Activated CD8-positive, alpha-beta memory T cell treated with anti-CD3 and anti-CD28 coated beads, Interleukin-2, amount 50 U/mL, for 48 hours (primary cell): ENCODE data around the gene SDS.

Experiments
- DNase-seq: peaks from one replicate; pipeline ENCODE4 v3.0.0-alpha.2; 2020

SDS gene

GRCh38 chr12:113424915-113425823, 21.5 kb upstream of the SDS start:
- peak; percentile 85 for DNase-seq

DNA sequence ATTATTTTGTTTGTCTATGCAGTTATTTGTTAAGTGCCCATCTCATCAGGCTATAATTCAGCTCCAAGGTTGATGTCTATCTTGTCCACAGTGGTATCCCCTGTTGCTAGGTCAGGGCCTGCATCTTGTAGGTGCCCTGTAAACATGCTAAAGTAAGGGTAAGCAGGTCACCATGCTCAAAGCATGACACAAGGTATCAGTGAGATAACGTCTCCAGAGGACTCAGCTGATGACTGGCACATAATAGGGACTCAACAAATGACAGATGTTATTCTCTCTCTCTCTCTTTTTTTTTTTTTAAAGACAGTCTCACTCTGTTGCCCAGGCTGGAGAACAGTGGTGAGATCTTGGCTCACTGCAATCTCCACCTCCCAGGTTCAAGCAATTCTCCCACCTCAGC, 20.8 kb upstream of the SDS start:
- DNase-seq: no peak

DNA sequence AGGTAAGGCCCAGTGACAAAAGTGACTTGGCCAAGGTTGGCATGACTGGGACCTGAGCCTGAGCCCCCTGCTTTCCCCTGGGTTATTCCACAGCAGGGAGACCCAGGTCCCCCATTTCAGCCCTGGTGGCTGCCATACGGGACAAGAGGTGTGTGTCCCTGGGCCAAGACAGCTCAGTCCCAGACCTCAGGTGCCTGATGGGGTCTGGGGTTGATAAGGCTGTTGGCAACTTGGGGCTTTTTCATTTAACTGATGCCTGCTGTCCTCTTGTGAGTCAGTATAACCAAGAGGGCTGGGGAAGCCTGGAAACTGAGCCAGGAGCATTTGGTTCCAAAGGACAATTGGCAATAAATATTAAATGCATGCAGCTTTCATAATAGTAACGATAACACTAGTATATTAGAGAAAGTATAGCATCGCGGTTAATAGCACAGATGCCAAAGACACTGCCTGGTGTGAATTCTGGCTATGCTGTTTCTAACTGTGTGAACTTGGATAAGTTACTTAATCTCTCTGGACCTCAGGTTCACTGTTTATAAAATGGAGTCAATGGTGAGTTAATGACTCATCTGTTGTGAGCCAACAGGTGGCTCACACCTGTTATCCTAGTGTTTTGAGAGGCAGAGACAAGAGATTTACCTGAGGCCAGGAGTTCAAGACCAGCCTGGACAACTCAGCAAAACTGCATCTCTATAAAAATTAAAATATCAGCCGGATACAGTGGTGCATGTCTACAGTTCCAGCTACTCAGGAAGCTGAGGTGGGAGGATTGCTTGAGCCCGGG, 19.4 kb upstream of the SDS start:
- no peak for DNase-seq

GRCh38 chr12:113422030-113422885, 18.6 kb upstream of the SDS start, which contains the start of gene SDSL:
TSS of gene SDSL (plus strand) at chr12:113422380. CDS start at chr12:113427983, 5,603 bp downstream.
- DNase-seq: peak; percentile 63

GRCh38 chr12:113420996-113421595, 17.4 kb upstream of the SDS start:
- no peak for DNase-seq

DNA sequence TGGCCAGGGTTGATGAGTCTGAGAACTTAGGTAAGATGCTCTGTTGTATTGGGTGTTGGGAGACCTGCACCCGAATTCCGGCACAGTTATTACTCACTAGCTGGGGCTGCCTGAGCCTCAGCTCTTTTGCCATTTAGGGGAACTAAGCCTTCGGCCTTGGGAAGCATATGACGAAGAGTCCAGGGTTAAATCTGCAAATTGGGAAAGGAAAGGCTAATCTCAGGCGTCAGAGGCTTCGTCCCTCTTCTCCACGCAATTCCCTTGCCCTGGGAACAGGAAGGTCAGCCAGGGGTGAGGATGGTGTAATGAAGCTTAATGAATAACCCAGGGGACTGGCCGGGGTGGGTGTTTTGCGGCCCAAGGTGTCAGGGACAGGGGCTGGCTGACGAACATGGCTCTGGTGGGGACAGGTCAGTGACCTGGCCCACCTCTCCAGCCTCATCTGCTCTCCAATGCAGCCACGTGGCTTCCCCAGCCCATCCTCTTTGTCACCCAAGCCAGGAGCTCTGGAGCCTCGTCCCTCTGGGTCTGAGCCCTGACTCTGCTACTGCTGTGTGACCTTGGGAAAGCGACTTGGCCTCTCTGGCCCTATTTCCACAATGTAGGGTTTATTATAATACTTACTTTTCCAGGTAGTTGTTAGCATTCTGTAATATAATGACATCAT, 14.7 kb upstream of the SDS start:
- DNase-seq: no peak

GRCh38 chr12:113416091-113416754, 12.5 kb upstream of the SDS start:
- DNase-seq: no peak

DNA sequence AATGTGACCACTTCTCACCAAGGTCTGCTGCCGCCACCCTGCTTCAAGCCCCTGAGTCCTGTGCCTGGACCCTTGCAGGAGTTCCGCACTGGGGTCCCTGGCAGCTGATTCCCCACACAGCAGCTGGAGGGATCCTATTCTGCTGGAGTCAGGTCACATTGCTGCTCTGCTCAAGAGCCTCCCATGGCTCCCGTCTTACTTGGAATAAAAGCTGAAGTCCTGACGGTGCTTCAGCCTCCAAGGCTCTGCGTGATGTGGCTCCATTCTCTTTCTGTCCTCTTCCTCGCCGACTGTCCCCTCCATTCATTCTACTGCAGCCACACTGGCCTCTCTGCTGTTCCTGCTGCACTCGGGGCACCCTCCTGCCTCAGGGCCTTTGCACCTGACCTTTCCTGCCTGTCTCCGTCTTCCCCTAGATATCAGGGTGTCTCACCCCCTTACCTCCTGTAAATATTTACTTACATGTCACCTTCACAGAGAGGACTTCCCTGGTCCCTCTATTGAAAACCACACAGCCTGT, 10.9 kb upstream of the SDS start:
- DNase-seq: no peak

- no peak for DNase-seq
Measured at GRCh38 chr12:113413488-113413939, 9.8 kb upstream of the SDS start.

DNA sequence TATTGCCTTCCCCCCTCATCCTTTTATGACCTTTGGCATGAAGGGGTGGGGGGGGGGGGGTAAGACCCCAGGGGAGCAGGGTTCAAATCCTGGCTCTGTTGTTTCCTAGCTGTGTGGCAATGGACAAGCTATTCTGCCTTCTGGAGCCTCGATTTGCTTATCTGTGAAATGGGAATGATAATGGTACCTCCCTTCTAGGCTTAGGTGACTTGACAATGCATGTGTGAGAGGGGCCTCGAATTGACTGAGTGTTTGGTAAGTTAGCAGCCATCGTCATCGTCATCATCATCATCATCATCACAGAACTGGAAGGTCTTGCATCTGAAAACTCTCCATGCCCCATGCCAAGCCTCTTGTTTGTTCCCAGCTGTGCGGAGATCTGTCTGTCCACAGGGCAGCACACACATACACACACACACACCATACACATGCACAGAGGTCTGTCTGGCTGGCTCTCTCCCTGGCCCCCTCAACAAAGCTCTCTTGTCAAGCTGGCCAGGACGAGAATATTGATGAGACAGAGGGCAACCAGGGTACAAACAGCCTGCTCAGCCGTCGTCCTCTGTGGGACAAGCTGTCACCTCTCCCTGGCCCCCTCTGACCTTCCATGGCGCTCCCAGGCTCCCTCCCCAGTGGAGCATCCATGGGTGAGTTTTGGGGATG, 5.9 kb upstream of the SDS start:
- DNase-seq: no peak

GRCh38 chr12:113408756-113409298, 5.1 kb upstream of the SDS start:
- no peak for DNase-seq

DNA sequence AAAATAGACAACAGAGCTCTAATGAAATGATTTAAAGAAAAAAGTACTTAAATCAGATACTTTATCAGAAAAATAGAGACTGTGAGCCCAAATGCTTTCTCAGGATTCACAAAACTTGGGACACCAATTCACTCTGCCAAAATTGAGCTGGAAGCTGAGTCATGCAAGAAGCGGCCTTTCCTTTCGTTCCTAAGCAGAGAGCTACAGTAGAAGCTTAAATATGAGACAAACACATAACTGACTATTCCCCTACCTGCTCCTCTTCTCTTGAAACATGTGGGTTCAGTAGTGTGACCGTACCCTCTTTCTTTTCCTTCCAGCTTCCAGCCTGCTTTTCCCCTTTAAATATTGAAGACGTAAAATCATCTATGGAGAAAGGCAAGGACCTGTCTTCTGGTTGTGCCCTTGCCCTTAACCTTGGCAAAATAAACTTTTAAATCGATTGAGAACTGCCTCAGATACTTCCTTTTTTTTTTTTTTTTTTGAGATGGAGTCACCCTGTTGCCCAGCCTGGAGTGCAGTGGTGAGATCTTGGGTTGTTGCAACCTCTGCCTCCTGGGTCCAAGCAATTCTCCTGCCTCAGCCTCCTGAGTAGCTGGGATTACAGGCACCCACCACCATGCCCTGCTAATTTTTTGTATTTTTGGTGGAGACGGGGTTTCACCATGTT, 4.4 kb upstream of the SDS start:
- no peak for DNase-seq

DNA sequence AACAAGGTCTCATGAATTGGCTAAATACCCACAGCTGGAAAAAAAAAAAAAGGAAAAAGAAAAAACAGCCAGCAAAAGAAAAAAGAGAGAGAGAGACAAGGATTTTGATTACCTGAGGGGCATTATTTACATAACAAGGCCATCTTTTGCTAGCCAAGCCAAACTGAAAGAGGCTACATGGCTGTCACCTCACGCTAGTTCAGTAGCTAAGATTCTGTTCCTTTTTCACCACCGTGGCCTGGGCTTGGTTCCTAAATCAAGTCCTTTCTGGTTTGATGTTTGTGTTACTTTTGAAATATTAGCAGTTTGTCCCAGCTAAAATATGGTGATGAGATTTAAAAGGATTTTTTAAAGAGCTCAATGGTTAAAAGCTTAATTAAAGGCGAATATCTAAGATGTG, 2.0 kb upstream of the SDS start:
- no peak for DNase-seq

- DNase-seq: no peak
Measured at GRCh38 chr12:113402586-113403260, 964 bp downstream of the SDS start.

DNA sequence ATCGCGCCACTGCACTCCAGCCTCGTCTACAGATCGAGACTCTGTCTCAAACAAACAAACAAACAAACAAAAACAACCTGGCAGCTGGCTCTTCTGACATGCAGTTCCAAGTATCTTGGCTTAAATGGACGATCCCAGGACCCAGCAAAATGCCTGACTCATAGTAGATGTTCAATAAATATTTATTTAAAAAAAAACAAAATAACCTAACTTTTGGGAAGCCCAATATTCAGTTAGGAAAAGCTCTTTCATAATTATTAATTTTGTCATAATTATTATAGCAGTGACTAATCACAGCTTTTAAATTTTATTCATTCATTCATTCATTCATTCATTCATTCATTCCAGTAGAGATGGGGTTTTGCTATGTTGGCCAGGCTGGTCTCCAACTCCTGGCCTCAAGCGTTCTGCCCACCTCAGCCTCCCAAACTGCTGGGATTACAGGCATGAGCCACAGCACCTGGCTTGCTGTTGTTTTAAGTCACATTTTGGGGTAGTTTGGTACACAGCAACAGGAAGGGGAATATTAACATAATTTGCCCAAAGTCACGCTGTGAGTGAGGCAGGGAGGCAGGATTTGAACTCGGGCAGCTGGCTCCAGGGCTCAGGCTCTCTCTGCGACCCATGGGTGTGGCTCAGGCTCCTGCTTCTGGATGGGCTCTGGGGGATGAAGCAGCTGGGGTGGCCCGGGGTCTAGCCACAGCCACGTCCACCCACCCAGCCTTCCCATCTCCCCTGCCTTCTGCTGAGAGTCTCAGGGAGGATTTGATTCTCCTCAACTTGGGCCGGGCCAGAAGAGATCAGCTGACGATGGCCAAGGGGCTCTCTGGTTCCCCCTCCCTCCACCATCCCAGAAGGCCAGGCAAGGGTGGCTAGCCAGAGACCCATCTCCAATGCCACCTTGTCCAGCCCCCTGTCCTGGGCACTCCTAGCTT, 2.4 kb downstream of the SDS start:
- no peak for DNase-seq

- DNase-seq: no peak
Measured at GRCh38 chr12:113400362-113400761, 3.3 kb downstream of the SDS start.

GRCh38 chr12:113399490-113399889, 4.2 kb downstream of the SDS start:
- DNase-seq: no peak
